ENCODE data around the gene FLOT1. TPM values are rescaled to one million over a fixed set of nuclear protein-coding genes. Genes with fewer than 3 reads are reported as not detected.

Gene FLOT1
- total RNA-seq: 10 to 100 TPM; 46.7 to 88.8 (median 64.4) TPM

DNA sequence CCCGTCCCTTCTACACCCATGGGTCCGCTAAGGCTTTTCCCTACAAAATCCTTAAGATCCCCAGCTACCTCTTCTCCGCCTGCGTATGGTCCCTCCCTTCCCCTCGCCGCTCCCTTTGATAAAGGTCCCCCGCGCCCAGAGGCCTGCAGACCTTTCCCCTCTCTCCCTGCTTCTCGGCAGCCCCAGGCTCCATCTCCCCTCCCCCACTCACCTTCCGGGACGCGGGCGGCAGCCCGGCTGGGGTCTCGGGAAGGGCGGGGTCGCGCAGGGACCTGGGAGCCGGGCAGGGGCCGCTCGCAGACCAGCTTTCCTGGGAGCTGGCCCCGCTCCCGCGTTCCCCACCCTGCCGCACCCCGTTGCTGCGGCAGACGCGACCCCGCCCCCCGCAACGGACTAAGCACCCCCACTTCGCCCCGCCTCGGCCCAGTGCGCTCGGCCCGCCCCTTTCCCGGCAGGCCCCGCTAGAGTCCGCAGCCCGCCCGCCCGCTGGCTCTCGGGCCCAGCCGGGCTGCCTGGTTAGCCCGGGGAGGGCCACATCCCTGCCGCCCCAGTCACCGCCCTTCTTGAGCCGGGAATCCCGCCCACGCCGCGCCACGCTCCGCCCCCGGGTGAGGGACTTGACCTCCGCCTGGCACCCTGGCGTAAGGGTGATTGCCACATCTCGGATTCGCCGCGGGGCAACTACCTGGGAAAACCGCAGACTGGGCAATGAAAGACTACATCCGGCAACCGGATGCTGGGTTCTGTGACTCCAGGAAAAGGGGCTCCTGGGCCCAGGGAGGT is at the start of gene FLOT1:
Gene FLOT1, minus strand, starts transcription at position 372 of the 783 bp plus-strand sequence. CDS start 498 bp downstream, outside the sequence.
- Histone ChIP-seq H3K4me1 (peaks cover 18 to 79% (median 36%) of the 10 kb centered on the region in 3 donors), H3K4me3 (peak within 1 kb of the TSS; percentile 58 to 90 (median 82)), H3K9me3 (no peaks in the 10 kb centered on the region), H3K36me3 (peaks cover 4 to 36% (median 15%) of the 10 kb centered on the region in 3 donors), H3K27me3 (no peaks in the 10 kb centered on the region), H3K27ac (peak within 1 kb of the TSS; percentile 92 to 99 (median 96))
- peak in 3 of 4 donors; percentile 37 to 74 (median 53) for TF ChIP-seq POLR2A (IDR thresholded peaks at IDR 0.05)
- TF ChIP-seq, protein P1, sequence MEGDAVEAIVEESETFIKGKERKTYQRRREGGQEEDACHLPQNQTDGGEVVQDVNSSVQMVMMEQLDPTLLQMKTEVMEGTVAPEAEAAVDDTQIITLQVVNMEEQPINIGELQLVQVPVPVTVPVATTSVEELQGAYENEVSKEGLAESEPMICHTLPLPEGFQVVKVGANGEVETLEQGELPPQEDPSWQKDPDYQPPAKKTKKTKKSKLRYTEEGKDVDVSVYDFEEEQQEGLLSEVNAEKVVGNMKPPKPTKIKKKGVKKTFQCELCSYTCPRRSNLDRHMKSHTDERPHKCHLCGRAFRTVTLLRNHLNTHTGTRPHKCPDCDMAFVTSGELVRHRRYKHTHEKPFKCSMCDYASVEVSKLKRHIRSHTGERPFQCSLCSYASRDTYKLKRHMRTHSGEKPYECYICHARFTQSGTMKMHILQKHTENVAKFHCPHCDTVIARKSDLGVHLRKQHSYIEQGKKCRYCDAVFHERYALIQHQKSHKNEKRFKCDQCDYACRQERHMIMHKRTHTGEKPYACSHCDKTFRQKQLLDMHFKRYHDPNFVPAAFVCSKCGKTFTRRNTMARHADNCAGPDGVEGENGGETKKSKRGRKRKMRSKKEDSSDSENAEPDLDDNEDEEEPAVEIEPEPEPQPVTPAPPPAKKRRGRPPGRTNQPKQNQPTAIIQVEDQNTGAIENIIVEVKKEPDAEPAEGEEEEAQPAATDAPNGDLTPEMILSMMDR (IDR thresholded peaks at IDR 0.05): peak in 2 of 6 experiments; percentile 1 to 6
- DNase-seq: peak; percentile 75
- intact Hi-C loops (cut with DNase I): loop anchor here (5.0 kb wide), 2 partner anchors 80 to 140 kb away; partner anchors contain the start of gene DDR1
- 1% methylated on average over 9 to 23 of the region's 66 CpGs for WGBS, 2 donors

GRCh38 chr6:30790724-30791383 is 48.4 kb upstream of the FLOT1 start:
- TF ChIP-seq, protein P1 (IDR thresholded peaks at IDR 0.05): no peak
- no peak for TF ChIP-seq POLR2A (IDR thresholded peaks at IDR 0.05)
- no peaks in the 10 kb centered on the region for H3K9me3 ChIP-seq
- peaks cover 0 to 38% (median 4%) of the 10 kb centered on the region in 3 donors for H3K4me1 ChIP-seq

GRCh38 chr6:30789606-30790005 is 47.1 kb upstream of the FLOT1 start:
- Histone ChIP-seq H3K27me3 (no peaks in the 10 kb centered on the region), H3K27ac (no peak overlapping the region), H3K36me3 (no peaks in the 10 kb centered on the region), H3K4me3 (no peak overlapping the region), H3K4me1 (peaks cover 0 to 32% (median 4%) of the 10 kb centered on the region in 3 donors), H3K9me3 (no peaks in the 10 kb centered on the region)
- TF ChIP-seq, protein P1 (IDR thresholded peaks at IDR 0.05): no peak
- no peak for TF ChIP-seq POLR2A (IDR thresholded peaks at IDR 0.05)
- no peak for DNase-seq
- 0% methylated on average over 1 of the region's 1 CpG for WGBS, 2 donors
- intact Hi-C loops (cut with DNase I): no loop called here

More at GRCh38 chr6:30790724-30791383, 48.4 kb upstream of the FLOT1 start:
- H3K4me3 ChIP-seq: no peak overlapping the region
- intact Hi-C loops (cut with DNase I): no loop called here
- H3K36me3 ChIP-seq: no peaks in the 10 kb centered on the region
- H3K27me3 ChIP-seq: no peaks in the 10 kb centered on the region
- 85 to 89% methylated on average over 3 to 4 of the region's 4 CpGs for WGBS, 2 donors
- H3K27ac ChIP-seq: no peak overlapping the region
- no peak for DNase-seq

- Histone ChIP-seq H3K4me3 (no peak overlapping the region), H3K27ac (peak overlapping the region in 1 of 4 donors; percentile 31), H3K9me3 (no peaks in the 10 kb centered on the region), H3K27me3 (no peaks in the 10 kb centered on the region), H3K36me3 (no peaks in the 10 kb centered on the region), H3K4me1 (peaks cover 0 to 23% (median 0%) of the 10 kb centered on the region in 3 donors)
- TF ChIP-seq, protein P1 (IDR thresholded peaks at IDR 0.05): no peak
- no peak for TF ChIP-seq POLR2A (IDR thresholded peaks at IDR 0.05)
- WGBS, 2 donors: 28 to 60% methylated on average over 4 to 5 of the region's 5 CpGs
- intact Hi-C loops (cut with DNase I): no loop called here
- DNase-seq: no peak
These were observed 45.5 kb upstream of the FLOT1 start for GRCh38 chr6:30787954-30788353.

All from esophagus squamous epithelium (tissue), 5 donors.